Measurements from ENCODE around the gene ARHGAP27. TPM values are rescaled to one million over a fixed set of nuclear protein-coding genes. Genes with fewer than 3 reads are reported as not detected.

Gene ARHGAP27
- total and polyA plus RNA-seq, 2 of the 13 experiments (the other 11 are each of a cell fraction or from before 2014, with no cell fraction given): 15.5 to 18.9 TPM

DNA sequence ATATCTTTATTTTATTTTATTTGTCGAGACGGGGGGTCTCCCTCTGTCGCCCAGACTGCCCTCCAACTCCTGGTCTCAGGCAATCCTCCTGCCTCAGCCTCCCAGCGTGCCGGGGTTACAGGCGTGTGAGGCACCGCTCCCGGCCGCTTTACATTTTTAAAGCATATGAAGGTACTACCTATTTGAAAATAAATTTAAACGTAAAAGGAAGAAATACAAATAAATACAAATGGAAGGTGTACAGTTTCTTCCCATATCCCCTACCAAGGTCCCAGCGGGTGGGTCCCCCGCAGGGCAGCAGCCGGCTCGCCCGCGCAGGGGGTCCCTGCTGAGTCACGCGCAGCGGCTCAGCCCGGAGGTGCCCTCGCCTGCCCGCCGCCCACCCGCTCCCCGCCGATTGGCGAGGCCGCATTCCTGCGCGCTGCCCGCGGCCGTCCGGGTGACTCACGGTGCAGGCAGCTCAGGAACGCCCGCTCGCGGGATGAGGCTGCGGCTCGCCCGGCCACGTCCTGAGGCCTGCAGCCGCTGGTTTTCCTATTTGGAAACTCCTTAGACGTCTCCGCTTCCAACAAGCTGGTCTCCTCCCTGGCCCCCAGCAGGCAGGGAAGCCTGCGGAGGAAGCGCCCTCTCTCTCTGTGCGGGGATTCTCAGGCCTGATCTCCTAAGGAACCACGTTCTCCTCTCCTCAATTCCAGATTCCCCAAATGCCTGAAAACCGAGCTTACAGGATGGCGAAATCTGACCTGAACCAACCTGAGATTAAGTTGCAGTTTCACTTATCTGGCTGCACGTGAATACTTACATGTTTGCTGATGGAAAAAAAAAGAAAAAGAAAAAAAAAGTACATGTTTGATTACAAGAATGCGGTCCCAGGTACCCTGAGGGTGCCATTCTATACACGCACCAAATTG is 61.0 kb downstream of the ARHGAP27 start (continued):
- TF ChIP-seq SIX1 (CRISPR knock-in tag; IDR thresholded peaks at IDR 0.05; ENCODE audit: borderline replicate concordance): peak; percentile 74; the same call in 1 of the 2 replicates
- no peak for TF ChIP-seq SP1 (IDR thresholded peaks at IDR 0.05)
- no peak for TF ChIP-seq SP1 (CRISPR knock-in tag; IDR thresholded peaks at IDR 0.05)
- peak; percentile 91; the same call in 1 of the 2 replicates for TF ChIP-seq ZNF724P (CRISPR knock-in tag; IDR thresholded peaks at IDR 0.05; ENCODE audit: borderline replicate concordance)
- peak; percentile 87; the same call in 1 of the 2 replicates for TF ChIP-seq ZNF891 (CRISPR knock-in tag; IDR thresholded peaks at IDR 0.05)
- TF ChIP-seq HOXA7 (CRISPR knock-in tag; IDR thresholded peaks at IDR 0.05): no peak
- peak; percentile 70; the same call in 1 of the 2 replicates for TF ChIP-seq HNRNPL (IDR thresholded peaks at IDR 0.05; ENCODE audit: low read depth, low read length)
- TF ChIP-seq ATRX (CRISPR knock-in tag; IDR thresholded peaks at IDR 0.05; ENCODE audit: borderline replicate concordance): no peak
- no peak for TF ChIP-seq PCBP1 (IDR thresholded peaks at IDR 0.05; ENCODE audit: borderline replicate concordance, low read depth, low read length)
- no peak for TF ChIP-seq HNRNPH1 (optimal IDR thresholded peaks at IDR 0.05; ENCODE audit: low read depth, low read length)
- TF ChIP-seq CBX5 (CRISPR knock-in tag; IDR thresholded peaks at IDR 0.05; ENCODE audit: borderline replicate concordance): peak; percentile 64; the same call in 1 of the 2 replicates
- no peak for TF ChIP-seq ZBTB42 (CRISPR knock-in tag; IDR thresholded peaks at IDR 0.05)
- TF ChIP-seq NCOA1 (CRISPR knock-in tag; IDR thresholded peaks at IDR 0.05): no peak; the same call in 1 of the 2 replicates
- TF ChIP-seq TAF15 (IDR thresholded peaks at IDR 0.05; ENCODE audit: low read depth, low read length, poor library complexity, severe bottlenecking): no peak
- TF ChIP-seq, protein P1, sequence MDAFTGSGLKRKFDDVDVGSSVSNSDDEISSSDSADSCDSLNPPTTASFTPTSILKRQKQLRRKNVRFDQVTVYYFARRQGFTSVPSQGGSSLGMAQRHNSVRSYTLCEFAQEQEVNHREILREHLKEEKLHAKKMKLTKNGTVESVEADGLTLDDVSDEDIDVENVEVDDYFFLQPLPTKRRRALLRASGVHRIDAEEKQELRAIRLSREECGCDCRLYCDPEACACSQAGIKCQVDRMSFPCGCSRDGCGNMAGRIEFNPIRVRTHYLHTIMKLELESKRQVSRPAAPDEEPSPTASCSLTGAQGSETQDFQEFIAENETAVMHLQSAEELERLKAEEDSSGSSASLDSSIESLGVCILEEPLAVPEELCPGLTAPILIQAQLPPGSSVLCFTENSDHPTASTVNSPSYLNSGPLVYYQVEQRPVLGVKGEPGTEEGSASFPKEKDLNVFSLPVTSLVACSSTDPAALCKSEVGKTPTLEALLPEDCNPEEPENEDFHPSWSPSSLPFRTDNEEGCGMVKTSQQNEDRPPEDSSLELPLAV (CRISPR knock-in tag; conservative IDR thresholded peaks at IDR 0.05; ENCODE audit: low read depth): no peak
- TF ChIP-seq RARA (CRISPR knock-in tag; IDR thresholded peaks at IDR 0.05): peak; percentile 46
- peak; percentile 29; the same call in 1 of the 2 replicates for TF ChIP-seq FOXK1 (CRISPR knock-in tag; IDR thresholded peaks at IDR 0.05; ENCODE audit: borderline replicate concordance, low read depth)
- no peak for TF ChIP-seq SMARCC2 (IDR thresholded peaks at IDR 0.05)
- peak; percentile 86 for TF ChIP-seq ZFP91 (CRISPR knock-in tag; IDR thresholded peaks at IDR 0.05; ENCODE audit: borderline replicate concordance)
- TF ChIP-seq NR2F2 (IDR thresholded peaks at IDR 0.05; ENCODE audit: borderline replicate concordance, low read depth): no peak
- TF ChIP-seq, protein P2, sequence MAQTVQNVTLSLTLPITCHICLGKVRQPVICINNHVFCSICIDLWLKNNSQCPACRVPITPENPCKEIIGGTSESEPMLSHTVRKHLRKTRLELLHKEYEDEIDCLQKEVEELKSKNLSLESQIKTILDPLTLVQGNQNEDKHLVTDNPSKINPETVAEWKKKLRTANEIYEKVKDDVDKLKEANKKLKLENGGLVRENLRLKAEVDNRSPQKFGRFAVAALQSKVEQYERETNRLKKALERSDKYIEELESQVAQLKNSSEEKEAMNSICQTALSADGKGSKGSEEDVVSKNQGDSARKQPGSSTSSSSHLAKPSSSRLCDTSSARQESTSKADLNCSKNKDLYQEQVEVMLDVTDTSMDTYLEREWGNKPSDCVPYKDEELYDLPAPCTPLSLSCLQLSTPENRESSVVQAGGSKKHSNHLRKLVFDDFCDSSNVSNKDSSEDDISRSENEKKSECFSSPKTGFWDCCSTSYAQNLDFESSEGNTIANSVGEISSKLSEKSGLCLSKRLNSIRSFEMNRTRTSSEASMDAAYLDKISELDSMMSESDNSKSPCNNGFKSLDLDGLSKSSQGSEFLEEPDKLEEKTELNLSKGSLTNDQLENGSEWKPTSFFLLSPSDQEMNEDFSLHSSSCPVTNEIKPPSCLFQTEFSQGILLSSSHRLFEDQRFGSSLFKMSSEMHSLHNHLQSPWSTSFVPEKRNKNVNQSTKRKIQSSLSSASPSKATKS (CRISPR knock-in tag; IDR thresholded peaks at IDR 0.05): no peak
- TF ChIP-seq CENPBD1 (CRISPR knock-in tag; IDR thresholded peaks at IDR 0.05; ENCODE audit: borderline replicate concordance, low read depth): no peak
- peak; percentile 95 for TF ChIP-seq BHLHE40 (IDR thresholded peaks at IDR 0.05; ENCODE audit: low read length)
- no peak for TF ChIP-seq YEATS2 (CRISPR knock-in tag; IDR thresholded peaks at IDR 0.05; ENCODE audit: borderline replicate concordance)
- TF ChIP-seq MIXL1 (CRISPR knock-in tag; IDR thresholded peaks at IDR 0.05): no peak

Measured in HepG2 (cell line).